H1 (cell line): ENCODE measurements around the gene COL11A1. TPM values are rescaled to one million over a fixed set of nuclear protein-coding genes. Genes with fewer than 3 reads are reported as not detected.

Experiments used
- CTCF ChIA-PET: fragments of 300-600 bp; sonication (Branson Sonifier 250); formaldehyde crosslinking; loops from one replicate; lab custom pipeline; 2021; ENCODE audit not compliant: partially characterized antibody; lab: Charles Lee
- POLR2A ChIA-PET: fragments of 300-600 bp; sonication (Branson Sonifier 250); formaldehyde crosslinking; loops from one replicate; lab custom pipeline; 2021; ENCODE audit warnings: inconsistent platforms; ENCODE audit not compliant: partially characterized antibody; lab: Charles Lee
- DNase-seq, 2 experiments: peaks; one replicate each; pipeline versions ENCODE4 v3.0.0 to v3.0.0-alpha.2; 2010 to 2022; ENCODE audit warnings: low spot score in 2 of 2, low read depth in 1 of 2, mixed read lengths in 1 of 2
- FAIRE-seq: peaks from 2 replicates; lab custom pipeline; 2011; peaks lifted over from hg19 to GRCh38; lab: Jason Lieb, UNC
- H2AFZ ChIP-seq: 2 replicates; pipeline ENCODE4 v1.8.1; 2012; ENCODE audit warnings: low read length, inconsistent platforms
- H2AK5ac ChIP-seq: 2 replicates; pipeline ENCODE4 v1.6.1; 2013; ENCODE audit warnings: low read depth, low read length
- H2BK120ac ChIP-seq: replicated peaks from 2 replicates; pipeline ENCODE3; 2013; ENCODE audit warnings: low read depth, low read length, inconsistent platforms
- H2BK12ac ChIP-seq: 2 replicates; pipeline ENCODE4 v1.6.1; 2013; ENCODE audit warnings: low read depth, low read length
- H2BK15ac ChIP-seq: 2 replicates; pipeline ENCODE4 v1.6.1; 2013; ENCODE audit warnings: low read length
- H2BK20ac ChIP-seq: 2 replicates; pipeline ENCODE4 v1.6.1; 2013; ENCODE audit warnings: low read length
- H2BK5ac ChIP-seq: 2 replicates; pipeline ENCODE4 v1.6.1; 2013; ENCODE audit warnings: low read depth, low read length
- H3K14ac ChIP-seq: 2 replicates; pipeline ENCODE4 v1.6.1; 2013; ENCODE audit warnings: inconsistent platforms; ENCODE audit not compliant: insufficient read length
- H3K18ac ChIP-seq: 2 replicates; pipeline ENCODE4 v1.6.1; 2013; ENCODE audit warnings: low read length; ENCODE audit errors: extremely low read depth
- H3K23ac ChIP-seq: 2 replicates; pipeline ENCODE4 v1.6.1; 2013; ENCODE audit warnings: inconsistent platforms; ENCODE audit not compliant: insufficient read length
- H3K23me2 ChIP-seq: 2 replicates; pipeline ENCODE4 v1.6.1; 2013; ENCODE audit warnings: low read depth, low read length
- H3K27ac ChIP-seq: 2 replicates; pipeline ENCODE4 v1.6.1; 2011; ENCODE audit warnings: low read depth, low read length, inconsistent platforms
- H3K27me3 ChIP-seq, 4 experiments: replicated peaks in 1 of 4; 1 replicate in 1 of 4; 2 replicates in 3 of 4; pipeline versions ENCODE4 v1.6.1 to v1.8.1; 2011 to 2013; ENCODE audit warnings: low read length in 3 of 4, mild to moderate bottlenecking in 3 of 4, inconsistent platforms in 2 of 4, mixed read lengths in 2 of 4, moderate library complexity in 1 of 4; ENCODE audit not compliant: control insufficient read depth in 3 of 4, insufficient read depth in 3 of 4; ENCODE audit errors: extremely low read depth in 1 of 4
- H3K36me3 ChIP-seq, 4 experiments: 2 replicates each; pipeline versions ENCODE4 v1.6.1 to v1.8.1; 2011 to 2013; ENCODE audit warnings: mild to moderate bottlenecking in 4 of 4, low read length in 3 of 4, moderate library complexity in 2 of 4, control low read depth in 1 of 4, inconsistent platforms in 1 of 4; ENCODE audit not compliant: insufficient read depth in 4 of 4, control insufficient read depth in 2 of 4
- H3K4ac ChIP-seq: replicated peaks from 2 replicates; pipeline ENCODE3; 2013; ENCODE audit warnings: low read length, low read depth, mixed read lengths, inconsistent platforms; ENCODE audit not compliant: insufficient read length
- H3K4me1 ChIP-seq, 4 experiments: replicated peaks in 1 of 4; 1 replicate in 1 of 4; 2 replicates in 3 of 4; pipeline versions ENCODE4 v1.6.1 to v1.8.1; 2011 to 2013; ENCODE audit warnings: low read length in 3 of 4, inconsistent platforms in 2 of 4, mixed read lengths in 1 of 4; ENCODE audit not compliant: insufficient read depth in 4 of 4, control insufficient read depth in 3 of 4
- H3K4me2 ChIP-seq, 2 experiments: 2 replicates each; pipeline versions ENCODE4 v1.6.1 to v1.8.1; 2011 to 2013; ENCODE audit warnings: low read depth in 2 of 2, low read length in 2 of 2, control low read depth in 1 of 2, inconsistent platforms in 1 of 2, mild to moderate bottlenecking in 1 of 2; ENCODE audit not compliant: insufficient read depth in 1 of 2
- H3K4me3 ChIP-seq, 4 experiments: fragments of 200-600, 300-600 bp in 1 of 4; sonication (generic), shearing (Covaris generic), sonication (Bioruptor Twin) in 1 of 4; 2 replicates each; pipeline versions ENCODE4 v1.5.1 to v1.8.1; 2011 to 2016; ENCODE audit warnings: low read length in 4 of 4, low read depth in 3 of 4, control low read depth in 2 of 4, inconsistent platforms in 2 of 4, mild to moderate bottlenecking in 2 of 4, mixed read lengths in 1 of 4, moderate library complexity in 1 of 4; ENCODE audit not compliant: insufficient read depth in 2 of 4; ENCODE audit errors: extremely low read depth in 1 of 4
- H3K56ac ChIP-seq: replicated peaks from 2 replicates; pipeline ENCODE3; 2013; ENCODE audit warnings: low read depth, mild to moderate bottlenecking, mixed read lengths, low read length, inconsistent platforms; ENCODE audit not compliant: insufficient read length
- H3K79me1 ChIP-seq: 2 replicates; pipeline ENCODE4 v1.6.1; 2013; ENCODE audit warnings: low read depth, low read length, control low read depth
- H3K79me2 ChIP-seq, 2 experiments: 2 replicates each; pipeline versions ENCODE4 v1.6.1 to v1.8.1; 2012 to 2013; ENCODE audit warnings: low read length in 2 of 2, mild to moderate bottlenecking in 2 of 2, inconsistent platforms in 1 of 2; ENCODE audit not compliant: insufficient read depth in 2 of 2, control insufficient read depth in 1 of 2
- H3K9ac ChIP-seq, 4 experiments: replicated peaks in 1 of 4; 1 replicate in 1 of 4; 2 replicates in 3 of 4; pipeline versions ENCODE4 v1.6.1 to v1.8.1; 2011 to 2013; ENCODE audit warnings: low read depth in 3 of 4, low read length in 3 of 4, control low read depth in 2 of 4, mild to moderate bottlenecking in 2 of 4, moderate library complexity in 2 of 4, inconsistent platforms in 1 of 4; ENCODE audit errors: extremely low read depth in 1 of 4
- H3K9me3 ChIP-seq, 2 experiments: 2 replicates each; pipeline versions ENCODE4 v1.6.1 to v1.8.1; 2012 to 2013; ENCODE audit warnings: mild to moderate bottlenecking in 2 of 2, moderate library complexity in 2 of 2, control low read depth in 1 of 2, inconsistent platforms in 1 of 2, low read depth in 1 of 2, low read length in 1 of 2, mixed read lengths in 1 of 2; ENCODE audit not compliant: insufficient read depth in 2 of 2
- H4K20me1 ChIP-seq, 2 experiments: replicated peaks in 1 of 2; 2 replicates each; pipeline versions ENCODE3 to v1.8.1; 2011 to 2013; ENCODE audit warnings: inconsistent platforms in 2 of 2, low read length in 2 of 2, mild to moderate bottlenecking in 1 of 2; ENCODE audit not compliant: insufficient read depth in 2 of 2, control insufficient read depth in 1 of 2
- H4K5ac ChIP-seq: 2 replicates; pipeline ENCODE4 v1.6.1; 2013; ENCODE audit warnings: low read length, low read depth, mixed read lengths, inconsistent platforms; ENCODE audit not compliant: insufficient read length
- H4K8ac ChIP-seq: 2 replicates; pipeline ENCODE4 v1.8.0; 2013; ENCODE audit warnings: mild to moderate bottlenecking, moderate library complexity, low read length, inconsistent platforms; ENCODE audit not compliant: insufficient read depth; ENCODE audit errors: extremely low read depth
- H4K91ac ChIP-seq: replicated peaks from 2 replicates; pipeline ENCODE3; 2013; ENCODE audit warnings: low read length, mixed read lengths, inconsistent platforms; ENCODE audit not compliant: insufficient read length
- POLR2A ChIP-seq, 2 experiments: IDR thresholded peaks; 1 replicate in 1 of 2; 2 replicates in 1 of 2; pipeline ENCODE4 v1.6.1; 2011; ENCODE audit warnings: low read depth in 2 of 2, low read length in 2 of 2, mild to moderate bottlenecking in 2 of 2; ENCODE audit errors: control extremely low read depth in 1 of 2
- WGBS, 2 experiments: shearing (Covaris generic) in 1 of 2; methylation state at CpG; one replicate each; pipeline versions ENCODE4 v1.1.6 to v1.1.7; 2013 to 2015; ENCODE audit warnings: low lambda C conversion rate in 2 of 2, mixed read lengths in 2 of 2, inconsistent platforms in 1 of 2, low coverage in 1 of 2, missing lambda C conversion rate in 1 of 2; ENCODE audit not compliant: insufficient replicate concordance in 2 of 2, insufficient coverage in 1 of 2, insufficient read length in 1 of 2; ENCODE audit errors: extremely low coverage in 1 of 2, missing lambda C conversion rate in 1 of 2; 5-methylcytosine and 5-hydroxymethylcytosine counted together
- polyA plus RNA-seq, 7 experiments: library from polyadenylated mRNA; depleted of rRNA in 3 of 7; stranded (reverse) in 5 of 7; unstranded in 2 of 7; fragments of >200 nt in 5 of 7; fragments of 200-250 nt in 2 of 7; gene quantifications; 1 replicate in 5 of 7; 2 replicates in 1 of 7; 4 replicates in 1 of 7; pipeline versions ENCODE4 v1.2.1 to v1.2.3, GENCODE V29; 2011 to 2013; ENCODE audit warnings: missing spikeins in 2 of 7, mixed read lengths in 2 of 7
- total RNA-seq: library from RNA; stranded (reverse); fragmentation: NEBNext Ultra II Directional; extraction: Animal tissue kit (Norgen Biotek cat#: 25700); gene quantifications from 2 replicates; pipeline ENCODE4 v1.2.1, GENCODE V29; 2021

The COL11A1 gene
- total and polyA plus RNA-seq, 2 of the 8 experiments (the other 6 are each of a cell fraction or from before 2014, with no cell fraction given) = 4.0 to 27.9 TPM

DNA sequence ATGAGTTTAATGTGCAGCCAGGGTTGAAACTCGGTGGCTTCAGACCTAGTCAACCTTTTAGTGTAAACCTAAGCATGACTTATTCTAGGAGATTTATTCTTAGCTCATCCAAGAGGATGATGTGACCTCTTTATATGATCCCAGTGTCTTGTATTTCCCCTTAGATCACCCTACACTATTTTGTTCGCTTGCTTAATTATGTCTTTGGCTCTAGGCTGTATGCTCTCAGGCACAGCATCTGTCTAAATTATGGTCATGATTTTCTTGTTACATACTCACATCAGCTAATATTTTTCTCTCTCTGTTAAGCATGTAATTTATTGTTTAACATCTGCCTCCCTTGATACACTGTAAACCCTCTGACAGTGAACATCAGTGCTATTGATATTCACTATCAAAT lies 19.1 kb downstream of the COL11A1 start:
- H3K36me3 ChIP-seq = no peaks in the 10 kb centered on the region
- no peaks in the 10 kb centered on the region for H3K4me1 ChIP-seq
- CTCF ChIA-PET = interaction anchor here (2.8 kb wide), 1 partner anchor 17 kb away, joined by 11 read pairs; no protein-coding TSS in a partner anchor
- H2BK12ac ChIP-seq = no peak overlapping the region
- no peak overlapping the region for H3K9ac ChIP-seq
- no peak overlapping the region for H3K4ac ChIP-seq
- no peak overlapping the region for H3K56ac ChIP-seq
- no peak overlapping the region for H3K4me2 ChIP-seq
- no peak overlapping the region for H4K5ac ChIP-seq
- no peak overlapping the region for H2AK5ac ChIP-seq
- no peaks in the 10 kb centered on the region for H3K79me2 ChIP-seq
- no peak overlapping the region for H2BK5ac ChIP-seq
- no peak overlapping the region for H2BK15ac ChIP-seq
- no peak overlapping the region for H4K91ac ChIP-seq
- H3K27ac ChIP-seq = no peak overlapping the region
- H3K9me3 ChIP-seq = no peaks in the 10 kb centered on the region
- no peaks in the 10 kb centered on the region for H3K23me2 ChIP-seq
- no peak overlapping the region for H2BK20ac ChIP-seq
- H3K27me3 ChIP-seq = no peaks in the 10 kb centered on the region
- H2BK120ac ChIP-seq = no peak overlapping the region
- no peak overlapping the region for H3K14ac ChIP-seq
- H3K23ac ChIP-seq = no peak overlapping the region
- POLR2A ChIA-PET = no interaction called here
- FAIRE-seq (no peak), DNase-seq (no peak)
- no peaks in the 10 kb centered on the region for H4K20me1 ChIP-seq
- H4K8ac ChIP-seq = no peak overlapping the region
- no peak overlapping the region for H3K18ac ChIP-seq
- H3K79me1 ChIP-seq = no peaks in the 10 kb centered on the region
- no peak for TF ChIP-seq POLR2A (IDR thresholded peaks at IDR 0.05; ENCODE audit: control extremely low read depth in 1 of 2, low read depth in 2 of 2, low read length in 2 of 2)
- H2AFZ ChIP-seq = no peak overlapping the region
- H3K4me3 ChIP-seq = no peak overlapping the region
- 93% methylated on average over 2 of the region's 2 CpGs; no CpG with 5 or more reads in 1 of the 2 experiments for WGBS, 2 experiments
